GM12873 (cell line): ENCODE results near the gene RNU6-9.

ENCODE experiments used
- CTCF ChIP-seq: IDR thresholded peaks from 2 replicates; pipeline ENCODE4 v1.5.1; 2012; ENCODE audit warnings: low read depth, mild to moderate bottlenecking, moderate library complexity, low read length, control low read depth; ENCODE audit not compliant: insufficient read depth; ENCODE audit errors: missing control alignments

RNU6-9 gene

GRCh38 chr19:867301-867793 lies 25.9 kb upstream of the RNU6-9 start:
- TF ChIP-seq CTCF: no peak

- TF ChIP-seq CTCF: no peak
These were observed 25.3 kb upstream of the RNU6-9 start for GRCh38 chr19:867855-868457.

- no peak for TF ChIP-seq CTCF
These were observed 24.6 kb upstream of the RNU6-9 start for GRCh38 chr19:868458-869244.

- TF ChIP-seq CTCF: no peak
These were observed 23.8 kb upstream of the RNU6-9 start for GRCh38 chr19:869245-870177.

GRCh38 chr19:870314-870713 lies 23.0 kb upstream of the RNU6-9 start:
- TF ChIP-seq CTCF: no peak

GRCh38 chr19:870963-871401 lies 22.3 kb upstream of the RNU6-9 start:
- TF ChIP-seq CTCF: no peak
